NCI-H1417 treated with DMSO at 0.1 percent for 48 hours (cell line): Measurements from ENCODE around the gene MXD3.
"Not testable (repeated sequence)": the region's sequence is repeated elsewhere in the genome, so short reads cannot be mapped to it uniquely, and the experiment has no call there.

ENCODE experiments used
- DNase-seq: peaks from one replicate; lab custom pipeline; 2025; lab: John Stamatoyannopoulos, UW

Gene MXD3

GRCh38 chr5:177311723-177312648 is at the start of gene MXD3:
MXD3 (minus strand) TSS chr5:177311898; CDS start chr5:177311830, 68 bp downstream.
- peak; percentile 69 for DNase-seq

GRCh38 chr5:177360740-177361139 is 49.0 kb upstream of the MXD3 start:
- not testable (repeated sequence) for DNase-seq

- DNase-seq: no peak
These were observed 48.2 kb upstream of the MXD3 start for GRCh38 chr5:177359860-177360259.

GRCh38 chr5:177359451-177359851 is 47.8 kb upstream of the MXD3 start:
- DNase-seq: no peak

GRCh38 chr5:177358370-177358819 is 46.7 kb upstream of the MXD3 start:
- DNase-seq: no peak

- no peak for DNase-seq
These were observed 46.0 kb upstream of the MXD3 start, which contains the start of gene RGS14 for GRCh38 chr5:177357459-177358351. RGS14 (plus strand) TSS chr5:177357924; CDS start chr5:177358025, 101 bp downstream.

- no peak for DNase-seq
These were observed 45.4 kb upstream of the MXD3 start for GRCh38 chr5:177357146-177357458.

GRCh38 chr5:177356746-177357145 is 45.0 kb upstream of the MXD3 start:
- no peak for DNase-seq

GRCh38 chr5:177355868-177356168 is 44.1 kb upstream of the MXD3 start:
- DNase-seq: no peak

GRCh38 chr5:177355162-177355867 is 43.6 kb upstream of the MXD3 start:
- DNase-seq: no peak

- DNase-seq: no peak
These were observed 43.0 kb upstream of the MXD3 start for GRCh38 chr5:177354711-177355110.

GRCh38 chr5:177354256-177354655 is 42.6 kb upstream of the MXD3 start:
- DNase-seq: no peak

GRCh38 chr5:177353093-177353492 is 41.4 kb upstream of the MXD3 start:
- DNase-seq: no peak

GRCh38 chr5:177351392-177352329 is 40.0 kb upstream of the MXD3 start, which contains the start of gene LMAN2:
LMAN2 (minus strand) TSS chr5:177351668; CDS start chr5:177351647, 21 bp downstream.
- peak; percentile 51 for DNase-seq

GRCh38 chr5:177350776-177351391 is 39.2 kb upstream of the MXD3 start:
- DNase-seq: no peak

GRCh38 chr5:177349762-177350161 is 38.1 kb upstream of the MXD3 start:
- no peak for DNase-seq

GRCh38 chr5:177349362-177349647 is 37.6 kb upstream of the MXD3 start:
- no peak for DNase-seq

- DNase-seq: no peak
These were observed 36.0 kb upstream of the MXD3 start for GRCh38 chr5:177347699-177348098.

GRCh38 chr5:177346820-177347219 is 35.1 kb upstream of the MXD3 start:
- DNase-seq: no peak

GRCh38 chr5:177344891-177345290 is 33.2 kb upstream of the MXD3 start:
- DNase-seq: no peak

- no peak for DNase-seq
These were observed 32.1 kb upstream of the MXD3 start for GRCh38 chr5:177343777-177344176.
